Measurements from ENCODE around the gene DTNA.
"Not testable (repeated sequence)": the region's sequence is repeated elsewhere in the genome, so short reads cannot be mapped to it uniquely, and the experiment has no call there.

Gene DTNA

DNA sequence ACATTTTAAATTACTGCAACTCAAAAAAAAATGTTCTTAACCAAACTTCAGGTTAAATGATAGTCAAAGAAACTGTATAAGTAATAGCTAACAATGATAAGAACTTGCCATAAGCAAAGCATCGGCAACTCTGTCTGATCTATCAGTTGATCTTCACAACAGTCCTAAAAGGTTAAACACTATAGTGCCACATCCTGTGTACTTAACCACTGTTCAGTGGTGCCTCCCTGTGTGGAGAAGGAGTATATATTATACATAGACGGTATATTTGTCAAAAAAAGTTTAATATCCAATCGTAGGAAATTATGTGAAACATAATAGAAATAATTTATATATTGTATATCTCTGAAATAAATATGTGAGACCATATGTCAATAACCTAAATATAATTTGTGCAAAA lies 13.0 kb downstream of the DTNA start:
- FAIRE-seq: no peak

DNA sequence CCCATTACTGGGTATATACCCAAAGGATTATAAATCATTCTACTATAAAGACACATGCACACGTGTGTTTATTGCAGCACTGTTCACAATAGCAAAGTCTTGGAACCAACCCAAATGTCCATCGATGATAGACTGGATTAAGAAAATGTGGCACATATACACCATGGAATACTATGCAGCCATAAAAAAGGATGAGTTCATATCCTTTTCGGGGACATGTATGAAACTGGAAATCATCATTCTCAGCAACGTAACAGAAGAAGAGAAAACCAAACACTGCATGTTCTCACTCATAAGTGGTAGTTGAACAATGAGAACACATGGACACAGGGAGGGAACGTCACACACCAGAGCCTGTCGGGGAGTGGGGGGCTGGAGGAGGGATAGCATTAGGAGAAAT lies 15.6 kb downstream of the DTNA start:
- FAIRE-seq; DNase-seq (ENCODE audit: insufficient read length, low spot score): not testable (repeated sequence)

More for the DNA sequence above, 13.0 kb downstream of the DTNA start:
- no peak for DNase-seq (ENCODE audit: insufficient read length, low spot score)
- no peak for TF ChIP-seq CTCF (IDR thresholded peaks at IDR 0.05; ENCODE audit: insufficient read depth, missing control alignments)

GRCh38 chr18:34726286-34727004 lies 16.3 kb downstream of the DTNA start:
- no peak for DNase-seq (ENCODE audit: insufficient read length, low spot score)
- no peak for FAIRE-seq
- TF ChIP-seq CTCF (IDR thresholded peaks at IDR 0.05; ENCODE audit: insufficient read depth, missing control alignments): no peak

- peak; percentile 55 for FAIRE-seq
- no peak for DNase-seq (ENCODE audit: insufficient read length, low spot score)
- TF ChIP-seq CTCF (IDR thresholded peaks at IDR 0.05; ENCODE audit: insufficient read depth, missing control alignments): peak; percentile 34
Measured at GRCh38 chr18:34729264-34729663, 19.2 kb downstream of the DTNA start.

DNA sequence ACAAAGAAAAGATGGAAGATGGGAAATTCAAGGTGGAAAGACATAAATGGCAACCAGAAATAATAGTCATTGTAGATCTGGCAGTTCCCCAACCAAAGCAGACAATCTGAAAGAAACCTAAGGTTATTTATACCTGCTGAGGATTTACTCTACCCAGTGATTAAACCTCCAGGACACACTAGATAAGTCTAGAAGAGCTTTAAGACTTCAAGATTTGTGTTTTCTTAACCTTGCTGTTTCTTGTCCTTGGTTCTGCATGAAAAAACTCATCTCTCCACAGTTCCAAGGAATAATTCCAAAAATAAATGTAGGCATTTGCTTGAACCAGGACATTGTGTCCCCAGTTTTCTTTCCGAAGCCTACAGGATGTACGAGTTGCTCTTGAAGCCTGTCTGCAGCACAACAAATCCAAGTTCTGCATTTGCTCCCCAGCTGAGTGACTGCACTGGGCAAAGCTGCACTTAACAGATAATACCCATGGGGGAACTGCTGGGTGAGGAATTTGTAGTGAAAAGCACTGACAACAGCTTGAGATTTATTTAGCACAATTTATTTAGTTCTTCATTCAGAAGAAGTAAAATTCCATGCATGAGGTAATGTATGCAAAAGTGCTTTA lies 19.8 kb downstream of the DTNA start:
- FAIRE-seq (peak; percentile 77), DNase-seq (ENCODE audit: insufficient read length, low spot score) (no peak)
- TF ChIP-seq CTCF (IDR thresholded peaks at IDR 0.05; ENCODE audit: insufficient read depth, missing control alignments): no peak

GRCh38 chr18:34730774-34731173 lies 20.7 kb downstream of the DTNA start:
- no peak for TF ChIP-seq CTCF (IDR thresholded peaks at IDR 0.05; ENCODE audit: insufficient read depth, missing control alignments)
- FAIRE-seq (no peak), DNase-seq (ENCODE audit: insufficient read length, low spot score) (no peak)

DNA sequence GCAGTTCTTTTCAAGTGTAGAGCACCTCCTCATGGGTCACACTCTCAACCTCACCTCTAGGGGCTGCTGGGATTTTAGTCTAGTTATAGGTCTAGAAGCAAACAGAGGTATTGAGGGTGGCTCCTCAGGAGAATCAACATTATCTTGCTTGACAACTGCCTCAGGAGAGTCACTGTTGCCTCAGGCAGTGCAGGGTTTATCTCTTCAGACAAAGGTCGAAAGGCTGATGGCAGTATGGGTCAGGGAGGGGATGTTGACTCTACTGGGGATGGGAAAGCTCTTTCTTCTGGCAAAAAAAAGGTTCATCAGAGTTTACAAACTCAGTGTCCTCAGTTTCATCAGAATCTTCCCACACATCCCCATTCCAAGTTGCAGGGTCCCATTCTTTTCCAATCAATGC lies 24.0 kb downstream of the DTNA start:
- no peak for FAIRE-seq
- no peak for TF ChIP-seq CTCF (IDR thresholded peaks at IDR 0.05; ENCODE audit: insufficient read depth, missing control alignments)

GRCh38 chr18:34734526-34734925 lies 24.4 kb downstream of the DTNA start:
- not testable (repeated sequence) for DNase-seq (ENCODE audit: insufficient read length, low spot score); FAIRE-seq

More for the DNA sequence above, 24.0 kb downstream of the DTNA start:
- no peak for DNase-seq (ENCODE audit: insufficient read length, low spot score)
